ENCODE measurements around the gene KIF21B.

DNA sequence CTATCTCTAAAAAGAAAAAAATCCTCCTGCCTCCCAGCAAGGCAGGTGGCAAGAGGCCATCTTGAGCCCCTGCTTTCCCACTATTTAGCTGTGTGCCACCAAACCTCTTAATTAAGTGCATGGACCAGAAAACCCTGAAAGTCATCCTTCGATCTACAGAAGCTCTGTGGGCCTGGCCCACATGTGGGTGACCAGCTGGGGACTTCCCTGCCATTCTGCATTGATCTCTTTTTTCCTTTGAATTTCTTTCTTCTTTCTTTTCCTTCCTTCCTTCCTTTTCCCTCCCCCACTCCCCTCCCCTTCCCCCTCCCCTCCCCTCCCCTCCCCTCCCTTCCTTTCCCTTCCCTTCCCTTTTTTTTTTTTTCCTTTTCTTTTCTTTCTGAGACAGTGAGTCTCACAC is 38.0 kb downstream of the KIF21B start:
- TF ChIP-seq POLR2A (IDR thresholded peaks at IDR 0.05; ENCODE audit: low read depth, low read length) (no peak), POLR2AphosphoS5 (IDR thresholded peaks at IDR 0.05; ENCODE audit: low read depth, low read length) (no peak)
